ENCODE data around the gene CHRNA4.

- TF ChIP-seq, protein P1, sequence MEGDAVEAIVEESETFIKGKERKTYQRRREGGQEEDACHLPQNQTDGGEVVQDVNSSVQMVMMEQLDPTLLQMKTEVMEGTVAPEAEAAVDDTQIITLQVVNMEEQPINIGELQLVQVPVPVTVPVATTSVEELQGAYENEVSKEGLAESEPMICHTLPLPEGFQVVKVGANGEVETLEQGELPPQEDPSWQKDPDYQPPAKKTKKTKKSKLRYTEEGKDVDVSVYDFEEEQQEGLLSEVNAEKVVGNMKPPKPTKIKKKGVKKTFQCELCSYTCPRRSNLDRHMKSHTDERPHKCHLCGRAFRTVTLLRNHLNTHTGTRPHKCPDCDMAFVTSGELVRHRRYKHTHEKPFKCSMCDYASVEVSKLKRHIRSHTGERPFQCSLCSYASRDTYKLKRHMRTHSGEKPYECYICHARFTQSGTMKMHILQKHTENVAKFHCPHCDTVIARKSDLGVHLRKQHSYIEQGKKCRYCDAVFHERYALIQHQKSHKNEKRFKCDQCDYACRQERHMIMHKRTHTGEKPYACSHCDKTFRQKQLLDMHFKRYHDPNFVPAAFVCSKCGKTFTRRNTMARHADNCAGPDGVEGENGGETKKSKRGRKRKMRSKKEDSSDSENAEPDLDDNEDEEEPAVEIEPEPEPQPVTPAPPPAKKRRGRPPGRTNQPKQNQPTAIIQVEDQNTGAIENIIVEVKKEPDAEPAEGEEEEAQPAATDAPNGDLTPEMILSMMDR (IDR thresholded peaks at IDR 0.05), result no peak
- no peak for TF ChIP-seq POLR2A (IDR thresholded peaks at IDR 0.05)
These were observed 18.3 kb downstream of the CHRNA4 start for GRCh38 chr20:63342561-63343459.
